Measurements from ENCODE around the gene FAM186B.
A peak's percentile ranks its signal among the peaks of the same experiment; 100 is the strongest.

Gene FAM186B

GRCh38 chr12:49609059-49609874 lies 3.8 kb upstream of the FAM186B start:
- DNase-seq: no peak

- no peak for DNase-seq
Observed at GRCh38 chr12:49604856-49605255, 583 bp downstream of the FAM186B start.

- DNase-seq: no peak
Observed at GRCh38 chr12:49603721-49604120, 1.7 kb downstream of the FAM186B start.

- DNase-seq: no peak
Observed at GRCh38 chr12:49599961-49600360, 5.5 kb downstream of the FAM186B start.

- DNase-seq: no peak
Observed at GRCh38 chr12:49598527-49598926, 6.9 kb downstream of the FAM186B start.

- peak; percentile 73 for DNase-seq
Observed at GRCh38 chr12:49588721-49589516, 16.5 kb downstream of the FAM186B start.

GRCh38 chr12:49588281-49588680 lies 17.2 kb downstream of the FAM186B start:
- no peak for DNase-seq

GRCh38 chr12:49587174-49587908 lies 18.1 kb downstream of the FAM186B start:
- DNase-seq: peak; percentile 29

- no peak for DNase-seq
Observed at GRCh38 chr12:49585477-49586459, 19.7 kb downstream of the FAM186B start.

- no peak for DNase-seq
Observed at GRCh38 chr12:49584591-49584990, 20.8 kb downstream of the FAM186B start.

GRCh38 chr12:49583366-49584094 lies 21.9 kb downstream of the FAM186B start:
- no peak for DNase-seq

GRCh38 chr12:49582850-49583249 lies 22.6 kb downstream of the FAM186B start:
- DNase-seq: no peak

- no peak for DNase-seq
Observed at GRCh38 chr12:49582201-49582600, 23.2 kb downstream of the FAM186B start.

GRCh38 chr12:49580572-49581535 lies 24.6 kb downstream of the FAM186B start:
- peak; percentile 82 for DNase-seq

- no peak for DNase-seq
Observed at GRCh38 chr12:49578471-49579112, 26.8 kb downstream of the FAM186B start.

GRCh38 chr12:49577589-49578315 lies 27.7 kb downstream of the FAM186B start:
- DNase-seq: peak; percentile 51

GRCh38 chr12:49568442-49569162 lies 36.8 kb downstream of the FAM186B start:
- DNase-seq: peak; percentile 71
